B cell (primary cell): ENCODE measurements around the gene AQP4.

Experiments used
- CTCF ChIP-seq: fragments of 200-600 bp; IDR thresholded peaks from one replicate; pipeline ENCODE4 v1.8.0; 2022; ENCODE audit warnings: antibody characterized with exemption, mild to moderate bottlenecking
- EZH2 ChIP-seq: IDR thresholded peaks from 2 replicates; pipeline ENCODE4 v1.6.1; 2012; ENCODE audit warnings: borderline replicate concordance, low read depth, mild to moderate bottlenecking, moderate library complexity, low read length; ENCODE audit not compliant: insufficient read depth, poor library complexity, severe bottlenecking

- TF ChIP-seq EZH2 (no peak), CTCF (no peak)
These were observed 46.3 kb upstream of the AQP4 start for GRCh38 chr18:26911840-26912239.
